GM21515 (cell line): Measurements from ENCODE around the gene ACVR1B.

Experiments used
- ATAC-seq: cut with Tn5 transposase; IDR thresholded peaks from one replicate; pipeline ENCODE4 v1.9.1; 2021; ENCODE audit not compliant: unreplicated experiment

ACVR1B gene

GRCh38 chr12:51942501-51943000 lies 8.9 kb upstream of the ACVR1B start:
- no peak for ATAC-seq

GRCh38 chr12:51943346-51943745 lies 8.2 kb upstream of the ACVR1B start:
- no peak for ATAC-seq

- ATAC-seq, result no peak
Measured at GRCh38 chr12:51944608-51945233, 6.8 kb upstream of the ACVR1B start.

GRCh38 chr12:51947246-51947996 lies 4.1 kb upstream of the ACVR1B start:
- no peak for ATAC-seq

- no peak for ATAC-seq
Measured at GRCh38 chr12:51948066-51948465, 3.4 kb upstream of the ACVR1B start.

GRCh38 chr12:51949342-51950030 lies 2.0 kb upstream of the ACVR1B start:
- no peak for ATAC-seq

- no peak for ATAC-seq
Measured at GRCh38 chr12:51950682-51951198, 759 bp upstream of the ACVR1B start.

- no peak for ATAC-seq
Measured at GRCh38 chr12:51951843-51952722, 584 bp downstream of the ACVR1B start.

- no peak for ATAC-seq
Measured at GRCh38 chr12:51953089-51953488, 1.6 kb downstream of the ACVR1B start.

- no peak for ATAC-seq
Measured at GRCh38 chr12:51953864-51954263, 2.4 kb downstream of the ACVR1B start.

GRCh38 chr12:51954561-51955361 lies 3.3 kb downstream of the ACVR1B start:
- no peak for ATAC-seq

- ATAC-seq, result no peak
Measured at GRCh38 chr12:51955702-51956101, 4.2 kb downstream of the ACVR1B start.

- ATAC-seq, result no peak
Measured at GRCh38 chr12:51958542-51958941, 7.0 kb downstream of the ACVR1B start.

- ATAC-seq, result no peak
Measured at GRCh38 chr12:51959211-51959610, 7.7 kb downstream of the ACVR1B start.

- no peak for ATAC-seq
Measured at GRCh38 chr12:51959921-51960320, 8.4 kb downstream of the ACVR1B start.

- no peak for ATAC-seq
Measured at GRCh38 chr12:51960488-51960887, 9.0 kb downstream of the ACVR1B start.

- ATAC-seq, result no peak
Measured at GRCh38 chr12:51960890-51961289, 9.4 kb downstream of the ACVR1B start.

GRCh38 chr12:51961834-51962233 lies 10.3 kb downstream of the ACVR1B start:
- ATAC-seq, result no peak

- no peak for ATAC-seq
Measured at GRCh38 chr12:51962737-51963136, 11.2 kb downstream of the ACVR1B start.

GRCh38 chr12:51963477-51963876 lies 12.0 kb downstream of the ACVR1B start:
- no peak for ATAC-seq
